ENCODE data around the gene S1PR3.

DNA sequence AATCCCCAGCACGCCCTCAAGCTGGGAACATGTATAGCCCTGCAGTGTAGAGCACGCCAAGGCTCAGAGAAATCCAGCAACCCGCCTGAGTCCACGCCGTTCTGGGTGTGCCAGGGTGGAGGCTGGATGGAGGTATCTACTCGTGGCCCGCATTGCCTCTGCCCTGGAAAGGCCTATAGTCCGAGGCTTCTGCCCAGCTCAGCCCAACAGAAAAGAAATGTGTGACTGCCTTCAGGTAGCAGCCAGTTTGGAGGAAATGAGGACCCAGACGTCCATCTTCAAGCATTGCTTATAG, 18.2 kb downstream of the S1PR3 start:
- TF ChIP-seq CTCF (conservative IDR thresholded peaks at IDR 0.05; ENCODE audit: low read length), result no peak
- no peak for TF ChIP-seq EZH2phosphoT487 (IDR thresholded peaks at IDR 0.05; ENCODE audit: borderline replicate concordance, low read depth, low read length)

Measured in OCI-LY7 (cell line).